AG09309 (cell line): ENCODE measurements around the gene PACRGL.

Experiments
- DNase-seq: peaks from one replicate; pipeline ENCODE4 v3.0.0-alpha.2; 2010; ENCODE audit warnings: low read depth
- H3K4me3 ChIP-seq: 2 replicates; pipeline ENCODE4 v1.5.1; 2011; ENCODE audit warnings: mild to moderate bottlenecking, low read depth, low read length, moderate library complexity; ENCODE audit not compliant: control insufficient read depth
- CTCF ChIP-seq: IDR thresholded peaks from 2 replicates; pipeline ENCODE4 v1.5.1; 2011; ENCODE audit warnings: mild to moderate bottlenecking, low read depth, low read length, inconsistent platforms; ENCODE audit not compliant: insufficient read depth, control insufficient read depth; ENCODE audit errors: missing control alignments

PACRGL gene

GRCh38 chr4:20675786-20676185 is 24.5 kb upstream of the PACRGL start:
- DNase-seq = no peak
- no peak overlapping the region for H3K4me3 ChIP-seq
- TF ChIP-seq CTCF = no peak

DNA sequence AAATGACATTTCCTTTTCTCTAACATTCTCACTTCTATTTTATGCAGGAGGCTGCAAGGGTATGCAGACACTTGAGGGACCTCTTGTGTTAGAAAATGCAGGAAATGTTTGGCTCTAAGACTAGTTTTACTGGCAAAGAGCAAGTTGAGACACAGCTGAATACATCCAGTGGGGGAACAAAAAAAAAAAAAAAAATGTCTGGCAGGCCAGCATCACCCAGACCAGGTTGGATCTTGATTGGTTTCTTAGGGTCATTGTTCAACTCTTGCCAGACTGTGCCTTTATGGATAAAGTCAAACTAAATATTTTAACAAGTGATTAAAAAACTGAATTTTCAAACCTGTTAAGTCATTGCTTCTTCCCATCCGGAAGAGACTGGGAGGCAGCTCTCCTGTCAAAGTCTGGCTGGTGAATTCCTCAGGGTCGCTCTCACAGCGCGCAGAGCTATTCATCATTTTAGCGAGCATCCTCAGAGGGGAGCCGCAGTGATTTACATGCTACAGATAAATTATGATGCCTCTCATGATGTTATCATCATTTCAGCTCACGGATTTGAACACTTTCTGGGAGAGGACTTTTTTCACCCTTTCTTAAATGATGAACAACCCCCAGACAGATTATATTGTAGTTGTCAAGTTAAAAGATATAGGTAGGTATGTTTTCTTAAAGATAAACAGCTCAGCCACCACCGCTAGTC is 23.6 kb upstream of the PACRGL start:
- H3K4me3 ChIP-seq = no peak overlapping the region
- DNase-seq = no peak
- no peak for TF ChIP-seq CTCF

- no peak overlapping the region for H3K4me3 ChIP-seq
- TF ChIP-seq CTCF = no peak
- no peak for DNase-seq
Observed at GRCh38 chr4:20678400-20678799, 21.9 kb upstream of the PACRGL start.

DNA sequence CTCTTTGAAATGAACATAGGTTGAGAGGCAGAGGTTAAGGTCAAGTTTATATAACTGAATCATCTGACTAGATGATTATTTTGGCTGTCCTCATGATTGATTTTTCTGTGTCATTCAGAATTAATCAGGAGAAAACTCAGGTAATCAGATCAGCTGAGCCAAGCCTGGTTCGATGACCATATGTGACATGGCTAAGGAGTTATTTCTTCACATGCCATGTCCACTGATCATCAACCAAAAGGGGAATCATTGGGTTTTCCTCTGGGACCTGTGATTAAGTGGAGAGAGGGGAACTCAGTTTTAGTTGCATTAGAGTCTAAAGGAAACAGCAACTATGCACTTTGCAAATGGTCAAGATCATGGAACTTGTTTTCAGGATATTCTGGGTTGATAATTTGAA is 20.3 kb upstream of the PACRGL start:
- no peak overlapping the region for H3K4me3 ChIP-seq
- DNase-seq = no peak
- TF ChIP-seq CTCF = no peak

DNA sequence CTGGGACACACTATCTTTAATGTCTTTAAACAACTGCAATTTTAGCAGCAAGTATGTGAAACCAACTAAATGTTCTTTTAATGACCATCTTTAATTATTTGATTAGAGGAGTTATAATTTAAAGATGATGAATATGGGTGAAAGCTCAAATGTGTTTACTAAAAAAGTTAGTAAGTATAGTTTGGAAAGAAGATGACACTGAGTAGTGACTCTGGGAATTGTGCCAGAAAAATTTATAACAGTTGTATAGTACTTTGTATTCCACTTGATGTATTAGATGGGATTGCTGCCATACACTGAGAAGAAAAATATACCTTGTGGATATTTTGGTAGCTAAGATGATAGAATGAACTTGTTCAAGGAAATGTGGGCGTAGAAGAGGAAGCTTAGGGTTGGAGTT is 19.5 kb upstream of the PACRGL start:
- no peak overlapping the region for H3K4me3 ChIP-seq
- no peak for TF ChIP-seq CTCF
- DNase-seq = no peak

DNA sequence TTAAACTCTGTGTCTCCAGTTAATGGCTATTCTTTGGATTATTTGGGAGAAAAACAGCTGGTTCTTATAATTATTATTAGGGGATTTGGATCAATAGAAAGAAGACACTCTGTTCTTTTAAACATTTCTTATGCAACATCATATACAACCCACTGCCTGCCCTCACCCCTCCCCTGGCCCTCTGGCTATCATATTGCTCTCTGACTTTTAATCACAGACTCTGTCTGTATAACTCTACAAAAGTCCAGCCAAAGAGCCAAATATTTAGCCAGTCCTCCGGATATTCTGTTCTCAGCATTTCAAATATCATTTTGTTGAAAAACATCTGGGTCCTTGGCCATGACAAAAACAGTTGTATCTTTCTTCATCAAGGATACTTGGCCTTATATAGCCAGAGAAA is 19.0 kb upstream of the PACRGL start:
- TF ChIP-seq CTCF = no peak
- no peak overlapping the region for H3K4me3 ChIP-seq
- no peak for DNase-seq
